Activated naive CD4-positive, alpha-beta T cell treated with anti-CD3 and anti-CD28 coated beads, Interleukin-2, amount 10 ng/mL, durations not matched to agents 7 days and 5 days (primary cell): ENCODE data around the gene DNAJA2.
A peak's percentile ranks its signal among the peaks of the same experiment; 100 is the strongest.
"Not testable (repeated sequence)": the region's sequence is repeated elsewhere in the genome, so short reads cannot be mapped to it uniquely, and the experiment has no call there.

Experiments used
- CTCF ChIA-PET: fragments of 350-600 bp; sonication (Branson Sonifier 250); formaldehyde crosslinking; loops from one replicate; lab custom pipeline; 2021; ENCODE audit warnings: antibody characterized with exemption; lab: Charles Lee
- DNase-seq: peaks from one replicate; pipeline ENCODE4 v3.0.0-alpha.2; 2020
- H3K27ac Mint-ChIP-seq: one replicate; pipeline ENCODE4 v1.8.0; 2021; ENCODE audit warnings: mild to moderate bottlenecking, moderate library complexity, mixed read lengths
- H3K27me3 Mint-ChIP-seq: one replicate; pipeline ENCODE4 v1.8.0; 2021; ENCODE audit warnings: mild to moderate bottlenecking, mixed read lengths
- H3K36me3 Mint-ChIP-seq: one replicate; pipeline ENCODE4 v1.8.0; 2021; ENCODE audit warnings: mixed read lengths
- H3K4me1 Mint-ChIP-seq: one replicate; pipeline ENCODE4 v1.8.0; 2021; ENCODE audit warnings: mixed read lengths
- H3K4me3 Mint-ChIP-seq: one replicate; pipeline ENCODE4 v1.8.0; 2021; ENCODE audit warnings: mild to moderate bottlenecking, moderate library complexity, mixed read lengths
- H3K9me3 Mint-ChIP-seq: one replicate; pipeline ENCODE4 v1.8.0; 2021; ENCODE audit warnings: mixed read lengths

DNAJA2 gene

DNA sequence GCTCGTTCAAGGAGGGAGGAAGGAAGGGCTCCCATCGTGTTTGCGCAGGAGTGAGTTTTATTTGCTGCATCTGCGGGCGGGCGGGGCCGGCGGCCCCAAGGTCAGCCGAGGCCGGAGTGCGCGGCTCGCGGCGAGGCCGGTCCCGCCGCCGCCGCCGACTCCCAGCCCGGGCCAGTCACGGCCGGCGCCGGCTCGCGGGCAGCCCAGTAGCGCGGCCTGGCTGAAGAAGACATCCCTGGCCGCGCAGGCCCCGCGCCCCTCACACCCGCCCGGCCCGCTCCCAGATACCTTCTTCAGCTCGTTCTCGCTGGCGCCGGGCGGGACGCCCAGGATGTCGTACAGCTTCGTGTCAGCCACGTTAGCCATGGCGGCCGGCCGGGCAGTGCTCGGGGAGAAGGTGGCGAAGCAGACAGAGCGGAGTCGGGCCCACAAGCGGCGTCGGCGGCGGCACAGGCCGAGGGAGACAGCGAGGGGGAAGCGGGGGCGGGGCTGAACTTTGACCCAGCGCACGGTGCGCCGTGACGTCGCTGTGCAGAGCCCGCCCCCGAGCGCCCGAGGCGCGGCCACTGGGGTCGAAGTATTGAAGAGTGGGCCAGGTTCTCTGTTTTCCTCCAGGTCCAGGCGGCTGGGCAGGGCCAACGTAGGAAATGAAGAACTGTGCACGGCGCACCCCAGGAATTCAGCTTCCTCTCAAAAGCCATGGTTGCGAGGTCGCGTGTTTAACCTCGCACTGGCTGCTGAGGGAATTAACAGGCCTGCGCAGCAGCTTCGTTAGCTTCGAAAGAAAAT lies at the start of gene DNAJA2:
DNAJA2 (minus strand) TSS at position 468 of the 789 bp plus-strand sequence; CDS start at position 366, 102 bp downstream.
- H3K36me3 Mint-ChIP-seq, result peaks cover 27% of the 10 kb centered on the region
- peaks cover 61% of the 10 kb centered on the region for H3K4me1 Mint-ChIP-seq

DNA sequence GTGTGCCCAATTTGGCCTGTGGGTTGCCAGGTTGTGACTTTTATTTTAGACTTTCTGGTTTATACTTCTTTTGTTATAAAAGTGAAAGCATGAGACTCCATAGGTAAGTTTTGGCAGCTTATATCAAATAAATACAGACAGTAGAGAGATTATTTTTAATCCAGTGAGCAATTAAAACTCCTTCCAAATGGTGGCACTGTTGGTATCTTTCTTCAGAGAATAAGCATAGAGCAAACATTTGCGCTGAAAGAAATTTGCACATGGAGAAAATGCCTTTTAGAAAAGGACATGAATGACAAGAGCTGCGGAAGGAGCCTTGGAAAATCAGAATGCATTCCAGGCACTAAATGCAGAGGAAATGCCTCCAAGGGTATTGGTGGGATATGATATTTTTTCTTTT lies 46.1 kb upstream of the DNAJA2 start:
- no peak for DNase-seq
- Mint-ChIP-seq H3K4me3 (no peak overlapping the region), H3K27ac (no peak overlapping the region), H3K4me1 (peaks cover 21% of the 10 kb centered on the region), H3K27me3 (no peaks in the 10 kb centered on the region), H3K9me3 (no peaks in the 10 kb centered on the region), H3K36me3 (no peaks in the 10 kb centered on the region)
- CTCF ChIA-PET, result interaction anchor here (0.7 to 2.3 kb wide), 6 partner anchors 14 to 166 kb away, joined by 3 to 11 read pairs (median 4); partner anchors contain the start of gene DNAJA2

More for the DNA sequence above, at the start of gene DNAJA2:
- peak within 1 kb of the TSS; percentile 99 for H3K27ac Mint-ChIP-seq
- no peaks in the 10 kb centered on the region for H3K27me3 Mint-ChIP-seq
- H3K9me3 Mint-ChIP-seq, result no peaks in the 10 kb centered on the region
- DNase-seq, result peak; percentile 94
- CTCF ChIA-PET, result interaction anchor here (0.6 to 2.2 kb wide), 4 partner anchors 8 to 170 kb away, joined by 3 to 5 read pairs (median 4); partner anchors contain the start of gene NETO2
- H3K4me3 Mint-ChIP-seq, result peak within 1 kb of the TSS; percentile 89

- peak; percentile 56 for DNase-seq
- CTCF ChIA-PET, result interaction anchor here (1.0 to 2.3 kb wide), 4 partner anchors 19 to 123 kb away, joined by 3 to 11 read pairs (median 5); partner anchors contain the start of gene DNAJA2
- no peak overlapping the region for H3K4me3 Mint-ChIP-seq
- peaks cover 21% of the 10 kb centered on the region for H3K4me1 Mint-ChIP-seq
- H3K9me3 Mint-ChIP-seq, result no peaks in the 10 kb centered on the region
- no peak overlapping the region for H3K27ac Mint-ChIP-seq
- H3K27me3 Mint-ChIP-seq, result no peaks in the 10 kb centered on the region
- no peaks in the 10 kb centered on the region for H3K36me3 Mint-ChIP-seq
Observed at GRCh38 chr16:47018223-47018891, 44.9 kb upstream of the DNAJA2 start.

DNA sequence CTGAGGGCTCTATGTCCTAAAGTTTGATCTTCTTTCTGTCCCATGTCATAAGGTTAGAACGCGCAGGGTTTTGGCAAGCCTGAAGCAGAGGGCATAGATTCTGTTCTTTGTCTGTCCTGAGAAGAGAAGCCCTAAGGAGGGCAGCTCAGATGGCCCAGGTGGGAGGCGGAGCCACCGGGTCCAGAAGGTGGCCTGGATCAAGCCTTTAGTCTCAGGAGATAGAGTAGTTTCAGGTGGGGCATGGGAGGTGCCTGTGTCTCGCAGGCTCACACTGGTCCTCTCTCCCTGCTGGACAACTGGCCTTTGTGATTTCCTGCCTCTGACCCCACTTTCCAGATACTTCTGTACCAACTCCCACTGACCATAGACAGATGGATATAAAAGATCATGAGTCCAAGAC lies 44.2 kb upstream of the DNAJA2 start:
- DNase-seq, result no peak
- Mint-ChIP-seq H3K27ac (no peak overlapping the region), H3K9me3 (no peaks in the 10 kb centered on the region), H3K36me3 (no peaks in the 10 kb centered on the region), H3K27me3 (no peaks in the 10 kb centered on the region), H3K4me3 (no peak overlapping the region), H3K4me1 (peaks cover 21% of the 10 kb centered on the region)
- CTCF ChIA-PET, result interaction anchor here (1.0 to 2.3 kb wide), 3 partner anchors 20 to 124 kb away, joined by 3 to 11 read pairs (median 5); no protein-coding TSS in a partner anchor

GRCh38 chr16:47016700-47017133 lies 43.2 kb upstream of the DNAJA2 start:
- Mint-ChIP-seq H3K27me3 (no peaks in the 10 kb centered on the region), H3K4me1 (peaks cover 21% of the 10 kb centered on the region), H3K9me3 (no peaks in the 10 kb centered on the region), H3K4me3 (no peak overlapping the region), H3K36me3 (no peaks in the 10 kb centered on the region), H3K27ac (no peak overlapping the region)
- DNase-seq, result peak; percentile 34
- CTCF ChIA-PET, result no interaction called here

- Mint-ChIP-seq H3K4me1 (peaks cover 21% of the 10 kb centered on the region), H3K9me3 (no peaks in the 10 kb centered on the region), H3K4me3 (no peak overlapping the region), H3K36me3 (no peaks in the 10 kb centered on the region), H3K27ac (no peak overlapping the region), H3K27me3 (no peaks in the 10 kb centered on the region)
- no peak for DNase-seq
- CTCF ChIA-PET, result interaction anchor here (1.2 kb wide), 1 partner anchor 11 kb away, joined by 4 read pairs; no protein-coding TSS in a partner anchor
Observed at GRCh38 chr16:47013910-47014309, 40.4 kb upstream of the DNAJA2 start.

DNA sequence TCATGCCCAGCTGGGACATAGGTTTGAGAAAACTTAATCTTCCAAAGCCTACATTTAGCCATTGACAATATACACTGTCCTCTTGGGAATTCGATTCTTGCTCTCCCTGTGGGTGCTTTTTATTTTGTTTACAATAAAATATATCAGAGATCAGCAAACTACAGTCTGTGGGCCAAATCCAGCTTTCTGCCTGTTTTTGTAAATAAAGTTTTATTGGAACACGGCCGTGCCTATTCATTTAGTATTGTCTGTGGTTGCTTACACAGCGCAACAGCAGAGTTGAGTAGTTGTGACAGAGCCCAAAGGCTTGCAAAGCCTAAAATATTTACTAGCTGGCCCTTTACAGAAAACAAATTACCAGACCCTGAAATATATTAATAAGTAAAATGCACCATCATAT lies 39.7 kb upstream of the DNAJA2 start:
- Mint-ChIP-seq H3K36me3 (no peaks in the 10 kb centered on the region), H3K9me3 (no peaks in the 10 kb centered on the region), H3K27me3 (no peaks in the 10 kb centered on the region), H3K4me1 (peaks cover 22% of the 10 kb centered on the region), H3K27ac (no peak overlapping the region), H3K4me3 (no peak overlapping the region)
- CTCF ChIA-PET, result interaction anchor here (1.2 kb wide), 1 partner anchor 10 kb away, joined by 4 read pairs; no protein-coding TSS in a partner anchor
- no peak for DNase-seq

- H3K4me1 Mint-ChIP-seq, H3K36me3 Mint-ChIP-seq, H3K4me3 Mint-ChIP-seq, CTCF ChIA-PET, H3K27ac Mint-ChIP-seq, H3K9me3 Mint-ChIP-seq, DNase-seq, H3K27me3 Mint-ChIP-seq: not testable (repeated sequence)
Observed at GRCh38 chr16:47010812-47011211, 37.3 kb upstream of the DNAJA2 start.

- no peak for DNase-seq
- Mint-ChIP-seq H3K4me3 (no peak overlapping the region), H3K9me3 (no peaks in the 10 kb centered on the region), H3K27ac (no peak overlapping the region), H3K4me1 (peaks cover 2% of the 10 kb centered on the region), H3K36me3 (no peaks in the 10 kb centered on the region), H3K27me3 (peaks cover 3% of the 10 kb centered on the region)
- CTCF ChIA-PET, result no interaction called here
Observed at GRCh38 chr16:47008612-47009011, 35.1 kb upstream of the DNAJA2 start.

GRCh38 chr16:47008174-47008573 lies 34.7 kb upstream of the DNAJA2 start:
- peaks cover 2% of the 10 kb centered on the region for H3K4me1 Mint-ChIP-seq

GRCh38 chr16:47004652-47005051 lies 31.2 kb upstream of the DNAJA2 start:
- Mint-ChIP-seq H3K27me3 (peaks cover 3% of the 10 kb centered on the region), H3K36me3 (no peaks in the 10 kb centered on the region), H3K27ac (no peak overlapping the region), H3K4me3 (no peak overlapping the region), H3K4me1 (peaks cover 2% of the 10 kb centered on the region), H3K9me3 (no peaks in the 10 kb centered on the region)
- CTCF ChIA-PET, result no interaction called here
- no peak for DNase-seq

More at GRCh38 chr16:47008174-47008573, 34.7 kb upstream of the DNAJA2 start:
- CTCF ChIA-PET, result no interaction called here
- Mint-ChIP-seq H3K9me3 (no peaks in the 10 kb centered on the region), H3K36me3 (no peaks in the 10 kb centered on the region), H3K4me3 (no peak overlapping the region), H3K27me3 (peaks cover 3% of the 10 kb centered on the region), H3K27ac (no peak overlapping the region)
- DNase-seq, result no peak

DNA sequence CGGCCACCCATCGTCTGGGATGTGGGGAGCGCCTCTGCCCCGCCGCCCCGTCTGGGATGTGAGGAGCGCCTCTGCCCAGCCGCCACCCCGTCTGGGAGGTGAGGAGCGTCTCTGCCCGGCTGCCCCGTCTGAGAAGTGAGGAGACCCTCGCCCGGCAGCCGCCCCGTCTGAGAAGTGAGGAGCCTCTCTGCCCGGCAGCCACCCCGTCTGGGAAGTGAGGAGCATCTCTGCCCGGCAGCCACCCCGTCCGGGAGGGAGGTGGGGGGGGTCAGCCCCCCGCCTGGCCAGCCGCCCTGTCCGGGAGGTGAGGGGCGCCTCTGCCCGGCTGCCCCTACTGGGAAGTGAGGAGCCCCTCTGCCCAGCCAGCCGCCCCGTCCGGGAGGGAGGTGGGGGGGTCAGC lies 26.6 kb upstream of the DNAJA2 start:
- DNase-seq, H3K27me3 Mint-ChIP-seq, H3K4me1 Mint-ChIP-seq, H3K27ac Mint-ChIP-seq, H3K36me3 Mint-ChIP-seq, CTCF ChIA-PET, H3K9me3 Mint-ChIP-seq, H3K4me3 Mint-ChIP-seq: not testable (repeated sequence)

DNA sequence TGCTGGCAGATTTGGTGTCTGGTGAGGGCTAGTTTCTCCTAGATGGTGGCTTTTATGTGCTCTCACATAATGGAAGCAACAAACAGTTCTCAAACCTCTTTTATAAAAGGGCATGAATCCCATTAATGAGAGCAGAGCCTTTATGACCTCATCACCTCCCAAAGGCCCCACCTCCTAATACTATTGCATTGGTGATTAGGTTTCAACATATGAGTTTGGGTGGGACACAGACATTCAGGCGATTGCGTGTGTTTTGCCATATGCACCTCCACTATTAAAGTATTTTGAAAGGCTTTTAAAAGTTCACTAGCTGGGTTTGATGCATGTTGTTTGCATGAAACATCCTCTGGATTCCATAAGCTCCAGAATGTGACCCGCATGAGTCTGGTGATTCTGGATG lies 24.4 kb upstream of the DNAJA2 start:
- no peaks in the 10 kb centered on the region for H3K36me3 Mint-ChIP-seq
- no peak overlapping the region for H3K27ac Mint-ChIP-seq
- no peak for DNase-seq
- peaks cover 2% of the 10 kb centered on the region for H3K9me3 Mint-ChIP-seq
- H3K27me3 Mint-ChIP-seq, result no peaks in the 10 kb centered on the region
- no peak overlapping the region for H3K4me3 Mint-ChIP-seq
- H3K4me1 Mint-ChIP-seq, result peaks cover 7% of the 10 kb centered on the region
- CTCF ChIA-PET, result no interaction called here

DNA sequence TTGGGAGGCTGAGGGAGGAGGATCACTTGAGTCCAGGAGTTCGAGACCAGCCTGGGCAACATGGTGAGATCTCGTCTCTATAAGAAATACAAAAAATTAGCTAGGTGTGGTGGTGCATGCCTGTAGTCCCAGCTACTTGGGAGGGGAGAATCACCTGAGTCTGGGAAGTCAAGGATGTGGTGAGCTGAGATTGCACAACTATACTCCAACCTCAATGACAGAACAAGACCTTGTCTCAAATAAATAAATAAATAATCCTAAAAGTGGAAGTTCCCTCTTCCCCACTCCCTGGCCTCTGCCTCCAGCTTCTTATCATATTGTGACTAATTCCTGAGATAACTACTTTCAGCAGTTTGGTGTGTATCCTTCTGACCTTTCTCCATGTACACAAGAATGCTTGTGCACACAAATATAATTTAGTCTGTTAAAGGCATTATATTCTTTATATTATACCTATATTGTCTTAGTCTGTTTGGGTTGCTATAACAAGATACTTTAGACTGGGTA lies 23.5 kb upstream of the DNAJA2 start:
- no peaks in the 10 kb centered on the region for H3K36me3 Mint-ChIP-seq
- CTCF ChIA-PET, result no interaction called here
- no peak for DNase-seq
- no peaks in the 10 kb centered on the region for H3K27me3 Mint-ChIP-seq
- no peak overlapping the region for H3K4me3 Mint-ChIP-seq
- H3K9me3 Mint-ChIP-seq, result peaks cover 2% of the 10 kb centered on the region
- H3K27ac Mint-ChIP-seq, result no peak overlapping the region
- H3K4me1 Mint-ChIP-seq, result peaks cover 7% of the 10 kb centered on the region
